ENCODE data around the gene MTMR2.

Gene MTMR2

GRCh38 chr11:95835351-95835750 is 88.6 kb downstream of the MTMR2 start:
- no peak for DNase-seq (ENCODE audit: low spot score)
- in situ Hi-C loops (cut with MboI; ENCODE audit: low pct_unique_long_range_greater_than_20kb, low sequenced_read_pairs, unreplicated experiment) = loop anchor here (25.0 kb wide), 1 partner anchor 552 kb away; the partner anchor contains the start of genes CCDC82 and JRKL
- no peak for TF ChIP-seq CTCF (IDR thresholded peaks at IDR 0.05; ENCODE audit: extremely low read depth, insufficient read depth, missing control alignments)

- TF ChIP-seq CTCF (IDR thresholded peaks at IDR 0.05; ENCODE audit: extremely low read depth, insufficient read depth, missing control alignments) = no peak
- DNase-seq (ENCODE audit: low spot score) = no peak
- in situ Hi-C loops (cut with MboI; ENCODE audit: low pct_unique_long_range_greater_than_20kb, low sequenced_read_pairs, unreplicated experiment) = loop anchor here (25.0 kb wide), 1 partner anchor 554 kb away; the partner anchor contains the start of genes CCDC82 and JRKL
These were observed 90.5 kb downstream of the MTMR2 start for GRCh38 chr11:95833378-95833777.

- TF ChIP-seq CTCF (IDR thresholded peaks at IDR 0.05; ENCODE audit: extremely low read depth, insufficient read depth, missing control alignments) = no peak
- in situ Hi-C loops (cut with MboI; ENCODE audit: low pct_unique_long_range_greater_than_20kb, low sequenced_read_pairs, unreplicated experiment) = loop anchor here (25.0 kb wide), 1 partner anchor 555 kb away; the partner anchor contains the start of genes CCDC82 and JRKL
- no peak for DNase-seq (ENCODE audit: low spot score)
These were observed 91.1 kb downstream of the MTMR2 start for GRCh38 chr11:95832763-95833162.

GRCh38 chr11:95831198-95831883 is 92.6 kb downstream of the MTMR2 start:
- TF ChIP-seq CTCF (IDR thresholded peaks at IDR 0.05; ENCODE audit: extremely low read depth, insufficient read depth, missing control alignments) = no peak
- in situ Hi-C loops (cut with MboI; ENCODE audit: low pct_unique_long_range_greater_than_20kb, low sequenced_read_pairs, unreplicated experiment) = loop anchor here (25.0 kb wide), 1 partner anchor 556 kb away; the partner anchor contains the start of genes CCDC82 and JRKL

GRCh38 chr11:95829580-95830259 is 94.2 kb downstream of the MTMR2 start:
- DNase-seq (ENCODE audit: low spot score) = peak; percentile 4
- TF ChIP-seq CTCF (IDR thresholded peaks at IDR 0.05; ENCODE audit: extremely low read depth, insufficient read depth, missing control alignments) = no peak
- in situ Hi-C loops (cut with MboI; ENCODE audit: low pct_unique_long_range_greater_than_20kb, low sequenced_read_pairs, unreplicated experiment) = loop anchor here (25.0 kb wide), 1 partner anchor 558 kb away; the partner anchor contains the start of genes CCDC82 and JRKL

More at GRCh38 chr11:95831198-95831883, 92.6 kb downstream of the MTMR2 start:
- no peak for DNase-seq (ENCODE audit: low spot score)

GRCh38 chr11:95827696-95828095 is 96.2 kb downstream of the MTMR2 start:
- DNase-seq (ENCODE audit: low spot score) = no peak
- no peak for TF ChIP-seq CTCF (IDR thresholded peaks at IDR 0.05; ENCODE audit: extremely low read depth, insufficient read depth, missing control alignments)
- in situ Hi-C loops (cut with MboI; ENCODE audit: low pct_unique_long_range_greater_than_20kb, low sequenced_read_pairs, unreplicated experiment) = loop anchor here (25.0 kb wide), 1 partner anchor 560 kb away; the partner anchor contains the start of genes CCDC82 and JRKL

All from GM13977 (cell line).